Measurements from ENCODE around the gene AGBL3.

DNA sequence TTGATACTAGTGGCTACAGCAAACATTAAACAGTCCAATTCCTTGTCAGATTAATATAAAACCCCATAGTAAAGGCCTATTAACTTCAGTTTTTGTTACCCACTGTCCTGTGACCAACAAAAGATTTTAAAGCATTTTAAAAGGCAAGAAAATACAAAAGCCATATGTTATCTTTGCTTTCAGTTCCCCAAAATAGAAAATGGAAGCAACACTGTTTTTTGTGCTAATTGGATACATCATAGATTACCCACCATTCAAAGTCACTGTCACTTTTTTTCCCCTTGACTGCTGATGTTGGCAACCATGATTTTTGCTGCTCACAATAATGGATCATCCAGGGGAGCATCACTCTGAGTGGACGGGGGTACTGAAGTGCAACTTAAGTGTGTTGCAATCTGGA, 109.1 kb downstream of the AGBL3 start:
- TF ChIP-seq ZFP36 (IDR thresholded peaks at IDR 0.05; ENCODE audit: borderline replicate concordance, partially characterized antibody) = no peak
- no peak for TF ChIP-seq EP300 (IDR thresholded peaks at IDR 0.05)
- TF ChIP-seq, protein P1, sequence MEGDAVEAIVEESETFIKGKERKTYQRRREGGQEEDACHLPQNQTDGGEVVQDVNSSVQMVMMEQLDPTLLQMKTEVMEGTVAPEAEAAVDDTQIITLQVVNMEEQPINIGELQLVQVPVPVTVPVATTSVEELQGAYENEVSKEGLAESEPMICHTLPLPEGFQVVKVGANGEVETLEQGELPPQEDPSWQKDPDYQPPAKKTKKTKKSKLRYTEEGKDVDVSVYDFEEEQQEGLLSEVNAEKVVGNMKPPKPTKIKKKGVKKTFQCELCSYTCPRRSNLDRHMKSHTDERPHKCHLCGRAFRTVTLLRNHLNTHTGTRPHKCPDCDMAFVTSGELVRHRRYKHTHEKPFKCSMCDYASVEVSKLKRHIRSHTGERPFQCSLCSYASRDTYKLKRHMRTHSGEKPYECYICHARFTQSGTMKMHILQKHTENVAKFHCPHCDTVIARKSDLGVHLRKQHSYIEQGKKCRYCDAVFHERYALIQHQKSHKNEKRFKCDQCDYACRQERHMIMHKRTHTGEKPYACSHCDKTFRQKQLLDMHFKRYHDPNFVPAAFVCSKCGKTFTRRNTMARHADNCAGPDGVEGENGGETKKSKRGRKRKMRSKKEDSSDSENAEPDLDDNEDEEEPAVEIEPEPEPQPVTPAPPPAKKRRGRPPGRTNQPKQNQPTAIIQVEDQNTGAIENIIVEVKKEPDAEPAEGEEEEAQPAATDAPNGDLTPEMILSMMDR (IDR thresholded peaks at IDR 0.05) = no peak
- no peak for TF ChIP-seq HOXA7 (CRISPR knock-in tag; IDR thresholded peaks at IDR 0.05)
